Measurements from ENCODE around the gene ISYNA1. TPM values are rescaled to one million over a fixed set of nuclear protein-coding genes. Genes with fewer than 3 reads are reported as not detected.

The ISYNA1 gene
- total RNA-seq, 1 experiment from 2014 or later: 236 TPM

DNA sequence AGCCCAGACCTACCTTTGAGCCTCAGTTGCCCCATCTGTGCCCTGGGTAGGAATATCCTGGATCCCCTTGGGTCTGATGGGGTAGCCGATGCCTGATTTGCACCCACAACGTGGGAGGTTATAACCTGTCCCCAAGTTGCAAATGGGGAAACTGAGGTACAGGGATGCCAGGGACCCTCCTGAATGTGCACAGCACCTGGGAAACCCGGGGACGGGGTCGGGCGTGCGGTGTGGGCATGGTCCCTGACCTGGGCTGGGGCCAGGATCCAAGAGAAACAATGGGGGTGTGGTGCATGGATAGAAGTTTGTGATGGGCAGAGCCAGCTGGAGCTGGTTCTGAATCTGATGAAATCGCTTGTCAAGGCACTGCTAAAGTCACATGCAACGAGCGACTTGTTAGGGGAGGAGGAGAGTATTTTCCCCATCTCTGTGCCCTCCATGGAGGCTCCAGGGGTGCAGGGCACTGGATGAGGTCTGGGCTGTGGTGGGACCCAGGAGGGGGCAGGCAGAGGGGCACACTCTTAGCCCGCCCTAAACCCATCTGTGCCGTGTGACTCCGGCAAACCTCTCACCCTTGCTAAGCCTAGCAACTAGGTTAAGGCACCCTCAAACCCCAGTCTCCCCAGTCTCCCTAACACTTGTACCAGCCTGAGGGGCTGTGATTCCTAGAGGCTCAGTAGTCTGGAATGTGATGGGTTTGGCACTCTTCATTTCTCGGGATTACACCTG lies 51.2 kb downstream of the ISYNA1 start (continued):
- TF ChIP-seq, protein P1, sequence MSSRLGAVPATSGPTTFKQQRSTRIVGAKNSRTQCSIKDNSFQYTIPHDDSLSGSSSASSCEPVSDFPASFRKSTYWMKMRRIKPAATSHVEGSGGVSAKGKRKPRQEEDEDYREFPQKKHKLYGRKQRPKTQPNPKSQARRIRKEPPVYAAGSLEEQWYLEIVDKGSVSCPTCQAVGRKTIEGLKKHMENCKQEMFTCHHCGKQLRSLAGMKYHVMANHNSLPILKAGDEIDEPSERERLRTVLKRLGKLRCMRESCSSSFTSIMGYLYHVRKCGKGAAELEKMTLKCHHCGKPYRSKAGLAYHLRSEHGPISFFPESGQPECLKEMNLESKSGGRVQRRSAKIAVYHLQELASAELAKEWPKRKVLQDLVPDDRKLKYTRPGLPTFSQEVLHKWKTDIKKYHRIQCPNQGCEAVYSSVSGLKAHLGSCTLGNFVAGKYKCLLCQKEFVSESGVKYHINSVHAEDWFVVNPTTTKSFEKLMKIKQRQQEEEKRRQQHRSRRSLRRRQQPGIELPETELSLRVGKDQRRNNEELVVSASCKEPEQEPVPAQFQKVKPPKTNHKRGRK (CRISPR knock-in tag; IDR thresholded peaks at IDR 0.05; ENCODE audit: borderline replicate concordance): no peak

- peak; percentile 84 for ATAC-seq
- POLR2A ChIA-PET: interaction anchor here (0.5 to 1.7 kb wide), 9 partner anchors 11 to 932 kb away, joined by 3 to 13 read pairs (median 4); partner anchors contain the start of gene JUND
- no peaks in the 10 kb centered on the region for H3K9me3 Mint-ChIP-seq
- H3K36me3 Mint-ChIP-seq: peaks cover 11% of the 10 kb centered on the region
- H3K27me3 Mint-ChIP-seq (ENCODE audit: low read depth): peaks cover 32% of the 10 kb centered on the region
- H3K4me3 Mint-ChIP-seq: peak within 1 kb of the TSS; percentile 73
- peaks cover 32% of the 10 kb centered on the region for H3K4me1 Mint-ChIP-seq
- CTCF ChIA-PET: interaction anchor here (0.6 to 4.5 kb wide), 36 partner anchors 8 to 191 kb away, joined by 3 to 94 read pairs (median 4); partner anchors contain the start of genes LRRC25, LSM4, RAB3A and SSBP4
- peak; percentile 90 for DNase-seq (ENCODE audit: low spot score)
- H3K27ac Mint-ChIP-seq: peak within 1 kb of the TSS; percentile 83
- 0 out of 2 replicates have a peak, but pooled peaks have one; percentile 42 for TF ChIP-seq ZNF317 (CRISPR knock-in tag; IDR thresholded peaks at IDR 0.05; ENCODE audit: borderline replicate concordance, low read depth)
- TF ChIP-seq, protein P2, sequence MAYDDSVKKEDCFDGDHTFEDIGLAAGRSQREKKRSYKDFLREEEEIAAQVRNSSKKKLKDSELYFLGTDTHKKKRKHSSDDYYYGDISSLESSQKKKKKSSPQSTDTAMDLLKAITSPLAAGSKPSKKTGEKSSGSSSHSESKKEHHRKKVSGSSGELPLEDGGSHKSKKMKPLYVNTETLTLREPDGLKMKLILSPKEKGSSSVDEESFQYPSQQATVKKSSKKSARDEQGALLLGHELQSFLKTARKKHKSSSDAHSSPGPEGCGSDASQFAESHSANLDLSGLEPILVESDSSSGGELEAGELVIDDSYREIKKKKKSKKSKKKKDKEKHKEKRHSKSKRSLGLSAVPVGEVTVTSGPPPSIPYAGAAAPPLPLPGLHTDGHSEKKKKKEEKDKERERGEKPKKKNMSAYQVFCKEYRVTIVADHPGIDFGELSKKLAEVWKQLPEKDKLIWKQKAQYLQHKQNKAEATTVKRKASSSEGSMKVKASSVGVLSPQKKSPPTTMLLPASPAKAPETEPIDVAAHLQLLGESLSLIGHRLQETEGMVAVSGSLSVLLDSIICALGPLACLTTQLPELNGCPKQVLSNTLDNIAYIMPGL (CRISPR knock-in tag; IDR thresholded peaks at IDR 0.05): peak; percentile 96
- peak; percentile 61; the same call in 1 of the 2 replicates for TF ChIP-seq ETV6 (CRISPR knock-in tag; IDR thresholded peaks at IDR 0.05)
- TF ChIP-seq MAX (CRISPR knock-in tag; IDR thresholded peaks at IDR 0.05): peak; percentile 40; the same call in 1 of the 2 replicates
- 0 out of 2 replicates have a peak, but pooled peaks have one; percentile 28 for TF ChIP-seq MYBL2 (CRISPR knock-in tag; IDR thresholded peaks at IDR 0.05)
- TF ChIP-seq FOXP1 (CRISPR knock-in tag; IDR thresholded peaks at IDR 0.05; ENCODE audit: borderline replicate concordance): 0 out of 2 replicates have a peak, but pooled peaks have one; percentile 24
- TF ChIP-seq FOXK1 (CRISPR knock-in tag; IDR thresholded peaks at IDR 0.05): peak; percentile 79
- TF ChIP-seq SP1 (CRISPR knock-in tag; conservative IDR thresholded peaks at IDR 0.05): peak; percentile 53; the same call in 1 of the 2 replicates
- TF ChIP-seq ZNF671 (CRISPR knock-in tag; IDR thresholded peaks at IDR 0.05): no peak
- TF ChIP-seq RELA (CRISPR knock-in tag; IDR thresholded peaks at IDR 0.05; ENCODE audit: borderline replicate concordance): no peak
- peak; percentile 12; the same call in 1 of the 2 replicates for TF ChIP-seq USF1 (CRISPR knock-in tag; IDR thresholded peaks at IDR 0.05)
- peak; percentile 83 for TF ChIP-seq GABPB1 (CRISPR knock-in tag; IDR thresholded peaks at IDR 0.05)
- TF ChIP-seq CBFB (CRISPR knock-in tag; IDR thresholded peaks at IDR 0.05; ENCODE audit: low read depth): no peak
- TF ChIP-seq CTCF (IDR thresholded peaks at IDR 0.05): peak; percentile 78
Observed at GRCh38 chr19:18385675-18386542, 52.0 kb downstream of the ISYNA1 start, which contains the start of gene GDF15. GDF15 (plus strand) TSS chr19:18386158; CDS start chr19:18386190, 32 bp downstream.

Data from WTC11 (cell line).